HepG2 (cell line): Measurements from ENCODE around the gene HACE1. TPM values are rescaled to one million over a fixed set of nuclear protein-coding genes. Genes with fewer than 3 reads are reported as not detected.
A peak's percentile ranks its signal among the peaks of the same experiment; 100 is the strongest.

ENCODE experiments used
- ATAC-seq: fragments of 200-7000 bp; cut with Tn5 transposase; 3 replicates; pipeline ENCODE4 v1.9.1; 2020; ENCODE audit warnings: mild to moderate bottlenecking, moderate library complexity
- BruUV-seq: library from RNA; stranded (reverse); fragments of 400-500 nt; replicated peaks from 2 replicates; lab custom pipeline; 2021; lab: Mats Ljungman, UMichigan
- CTCF ChIA-PET: fragments of 300-600 bp; formaldehyde crosslinking; extraction: SDS; loops from one replicate; lab custom pipeline; 2021; ENCODE audit warnings: low total read pairs, inconsistent platforms, low intra/inter-chr PET ratio; lab: Yijun Ruan, JAX
- POLR2A ChIA-PET: fragments of 350-600 bp; sonication (Branson Sonifier 250); formaldehyde crosslinking; loops from one replicate; lab custom pipeline; 2020; ENCODE audit warnings: antibody characterized with exemption, inconsistent platforms; lab: Yijun Ruan, JAX
- DNase-seq: peaks from one replicate; pipeline ENCODE4 v3.0.0-alpha.2; 2015; ENCODE audit warnings: low spot score
- FAIRE-seq: peaks from 3 replicates; lab custom pipeline; 2011; peaks lifted over from hg19 to GRCh38; lab: Jason Lieb, UNC
- H2AFZ ChIP-seq: one replicate; pipeline ENCODE4 v1.6.1; 2011; ENCODE audit warnings: low read length, inconsistent platforms
- H3K27ac ChIP-seq: fragments of 300-600 bp; 3 replicates; pipeline ENCODE4 v1.8.0; 2011; ENCODE audit warnings: mixed run types, mild to moderate bottlenecking, mixed read lengths, low read length, inconsistent platforms; ENCODE audit not compliant: insufficient read depth; ENCODE audit errors: extremely low read length
- H3K27me3 ChIP-seq, 2 experiments: fragments of 200-600 bp in 1 of 2; 2 replicates in 1 of 2; 3 replicates in 1 of 2; pipeline versions ENCODE4 v1.6.0 to v1.8.0; 2011; ENCODE audit warnings: low read length in 2 of 2, mild to moderate bottlenecking in 2 of 2, moderate library complexity in 2 of 2, inconsistent platforms in 1 of 2; ENCODE audit not compliant: insufficient read depth in 2 of 2, control insufficient read depth in 1 of 2
- H3K36me3 ChIP-seq, 2 experiments: fragments of 200-600 bp in 1 of 2; replicated peaks in 1 of 2; 2 replicates in 1 of 2; 3 replicates in 1 of 2; pipeline versions ENCODE4 v1.5.1 to v1.8.0; 2011; ENCODE audit warnings: low read length in 2 of 2, inconsistent platforms in 1 of 2; ENCODE audit not compliant: insufficient read depth in 2 of 2, control insufficient read depth in 1 of 2
- H3K4me1 ChIP-seq: 2 replicates; pipeline ENCODE4 v1.5.1; 2012; ENCODE audit warnings: low read length, inconsistent platforms; ENCODE audit not compliant: insufficient read depth
- H3K4me2 ChIP-seq: 2 replicates; pipeline ENCODE4 v1.6.0; 2011; ENCODE audit warnings: low read depth, low read length, inconsistent platforms
- H3K4me3 ChIP-seq, 3 experiments: fragments of 200-600 bp in 1 of 3; sonication (generic), shearing (Covaris generic) in 1 of 3; replicated peaks in 1 of 3; 2 replicates each; pipeline ENCODE4 v1.5.1; 2011 to 2016; ENCODE audit warnings: low read length in 3 of 3, inconsistent platforms in 2 of 3, low read depth in 2 of 3, mild to moderate bottlenecking in 2 of 3, control low read depth in 1 of 3, mixed read lengths in 1 of 3; ENCODE audit not compliant: insufficient read depth in 1 of 3
- H3K79me2 ChIP-seq: one replicate; pipeline ENCODE4 v1.6.1; 2011; ENCODE audit warnings: low read length, inconsistent platforms; ENCODE audit not compliant: insufficient read depth
- H3K9ac ChIP-seq: 2 replicates; pipeline ENCODE4 v1.6.0; 2011; ENCODE audit warnings: mild to moderate bottlenecking, low read depth, low read length, inconsistent platforms; ENCODE audit not compliant: insufficient read depth
- H3K9me3 ChIP-seq: 2 replicates; pipeline ENCODE4 v1.5.1; 2012; ENCODE audit warnings: mild to moderate bottlenecking, low read length
- H4K20me1 ChIP-seq: 2 replicates; pipeline ENCODE4 v1.6.0; 2011; ENCODE audit warnings: inconsistent platforms, mild to moderate bottlenecking, low read length, moderate library complexity; ENCODE audit not compliant: insufficient read depth
- CBX5 ChIP-seq: sonication (generic); formaldehyde crosslinking; IDR thresholded peaks from 2 replicates; pipeline ENCODE4 v1.4.0; 2020; ENCODE audit warnings: missing genetic modification reagents, borderline replicate concordance
- HNRNPUL1 ChIP-seq: fragments of 200-400 bp; formaldehyde crosslinking; IDR thresholded peaks from 2 replicates; pipeline ENCODE4 v1.6.1; 2017; ENCODE audit warnings: low read depth, mild to moderate bottlenecking, low read length, moderate library complexity
- KAT8 ChIP-seq: IDR thresholded peaks from 2 replicates; pipeline ENCODE4 v1.6.1; 2016; ENCODE audit warnings: missing genetic modification reagents, missing compliant biosample characterization
- KLF6 ChIP-seq: IDR thresholded peaks from 2 replicates; pipeline ENCODE4 v1.8.0; 2016; ENCODE audit warnings: missing biosample characterization, missing genetic modification reagents
- MXI1 ChIP-seq: IDR thresholded peaks from 3 replicates; pipeline ENCODE4 v1.6.1; 2012; ENCODE audit warnings: low read depth, low read length, inconsistent platforms, borderline replicate concordance
- SAFB2 ChIP-seq: sonication (generic); formaldehyde crosslinking; IDR thresholded peaks from 2 replicates; pipeline ENCODE4 v1.5.1; 2020; ENCODE audit warnings: missing genetic modification reagents, low read depth, mild to moderate bottlenecking, borderline replicate concordance
- SCMH1 ChIP-seq: sonication (generic); formaldehyde crosslinking; IDR thresholded peaks from 2 replicates; pipeline ENCODE4 v1.9.0; 2021; ENCODE audit warnings: missing genetic modification reagents, mild to moderate bottlenecking, borderline replicate concordance
- SP2 ChIP-seq: sonication (generic); formaldehyde crosslinking; IDR thresholded peaks from 2 replicates; pipeline ENCODE4 v1.5.1; 2020; ENCODE audit warnings: mild to moderate bottlenecking, missing genetic modification reagents
- SP5 ChIP-seq: IDR thresholded peaks from 2 replicates; pipeline ENCODE4 v1.6.1; 2016; ENCODE audit warnings: low read depth, borderline replicate concordance
- SRF ChIP-seq: IDR thresholded peaks from 2 replicates; pipeline ENCODE4 v1.6.1; 2011; ENCODE audit warnings: mild to moderate bottlenecking, low read depth, low read length, moderate library complexity
- ZNF143 ChIP-seq: sonication (generic); formaldehyde crosslinking; IDR thresholded peaks from 2 replicates; pipeline ENCODE4 v1.4.0; 2020; ENCODE audit warnings: missing genetic modification reagents
- ZNF205 ChIP-seq: IDR thresholded peaks from 2 replicates; pipeline ENCODE4 v1.6.1; 2018; ENCODE audit warnings: missing biosample characterization, missing genetic modification reagents
- ZNF235 ChIP-seq: sonication (generic); formaldehyde crosslinking; IDR thresholded peaks from 2 replicates; pipeline ENCODE4 v1.8.1; 2023; ENCODE audit warnings: mild to moderate bottlenecking, missing genetic modification reagents, borderline replicate concordance
- ZNF407 ChIP-seq: sonication (generic); formaldehyde crosslinking; IDR thresholded peaks from one replicate; pipeline ENCODE4 v1.5.1; 2020; ENCODE audit warnings: mild to moderate bottlenecking, missing genetic modification reagents; ENCODE audit errors: not compliant biosample characterization
- ZNF740 ChIP-seq: sonication (generic); formaldehyde crosslinking; IDR thresholded peaks from 2 replicates; pipeline ENCODE4 v1.4.0; 2020; ENCODE audit warnings: missing genetic modification reagents
- WGBS: methylation state at CpG from one replicate; pipeline ENCODE4 v1.1.6; 2017; ENCODE audit warnings: low lambda C conversion rate; 5-methylcytosine and 5-hydroxymethylcytosine counted together
- in situ Hi-C: cut with HindIII; loops from 2 replicates; pipeline ENCODE4 v1.10.0; 2017; ENCODE audit warnings: low pct_unique_long_range_greater_than_20kb; ENCODE audit not compliant: extremely low pct_ligation_motif_present
- intact Hi-C: fragments of 100-400 bp; cut with micrococcal nuclease; formaldehyde crosslinking; loops from one replicate; pipeline ENCODE4 v1.10.0; 2022; ENCODE audit not compliant: unreplicated experiment
- polyA plus RNA-seq, 8 experiments: library from polyadenylated mRNA; depleted of rRNA in 3 of 8; stranded (reverse) in 7 of 8; unstranded in 1 of 8; fragments of >200 nt; fragmentation: Illumina TruSeq in 4 of 8; extraction: Trizol in 4 of 8; gene quantifications; 2 replicates each; pipeline versions ENCODE4 v1.2.1 to v1.2.3, GENCODE V29; 2011 to 2016; ENCODE audit warnings: low read depth in 4 of 8, missing spikeins in 1 of 8, mixed read lengths in 1 of 8; ENCODE audit not compliant: insufficient read depth in 1 of 8
- total RNA-seq, 5 experiments: library from RNA; depleted of rRNA; stranded (reverse); fragments of >200 nt; fragmentation: Illumina TruSeq; extraction: Trizol; gene quantifications; 2 replicates each; pipeline ENCODE4 v1.2.3, GENCODE V29; 2016; ENCODE audit warnings: low read depth in 1 of 5

Gene HACE1
- total and polyA plus RNA-seq, 2 of the 13 experiments (the other 11 are each of a cell fraction or from before 2014, with no cell fraction given) = 8.9 to 11.4 TPM

GRCh38 chr6:104688283-104688969 is 171.3 kb downstream of the HACE1 start (continued):
- no peak for TF ChIP-seq ZNF235 (CRISPR knock-in tag)
- TF ChIP-seq KAT8 = no peak
- TF ChIP-seq ZNF205 (CRISPR knock-in tag) = no peak
- TF ChIP-seq MXI1 = no peak
- TF ChIP-seq SAFB2 = no peak

- BruUV-seq = no TSS peak
- H3K9ac ChIP-seq = no peak overlapping the region
- no peaks in the 10 kb centered on the region for H3K4me1 ChIP-seq
- H3K27me3 ChIP-seq = 0 out of 5 replicates have a peak, but pooled peaks cover 0 to 4% of the 10 kb centered on the region in 2 experiments
- no peak overlapping the region for H3K4me2 ChIP-seq
- no peaks in the 10 kb centered on the region for H3K79me2 ChIP-seq
- in situ Hi-C loops = no loop called here
- no peak for DNase-seq
- H3K27ac ChIP-seq = no peak overlapping the region
- ATAC-seq = peak; percentile 61; the same call in 2 of the 3 replicates
- no peaks in the 10 kb centered on the region for H3K9me3 ChIP-seq
- intact Hi-C loops = no loop called here
- no peak overlapping the region for H2AFZ ChIP-seq
- H4K20me1 ChIP-seq = no peaks in the 10 kb centered on the region
- H3K36me3 ChIP-seq = no peaks in the 10 kb centered on the region
- 16% methylated on average over 6 of the region's 6 CpGs for WGBS
- ChIA-PET CTCF (no interaction called here), POLR2A (no interaction called here)
- no peak overlapping the region for H3K4me3 ChIP-seq
- FAIRE-seq = no peak
- TF ChIP-seq ZNF407 (no peak), HNRNPUL1 (no peak), SP5 (CRISPR knock-in tag) (no peak), SRF (no peak), KLF6 (CRISPR knock-in tag) (no peak), ZNF740 (no peak), CBX5 (CRISPR knock-in tag) (no peak), SCMH1 (no peak), SP2 (CRISPR knock-in tag) (no peak), ZNF143 (CRISPR knock-in tag) (no peak)
These were observed 173.1 kb downstream of the HACE1 start for GRCh38 chr6:104686550-104687175.
